ENCODE measurements around the gene ZNF146. TPM values are rescaled to one million over a fixed set of nuclear protein-coding genes. Genes with fewer than 3 reads are reported as not detected.
A peak's percentile ranks its signal among the peaks of the same experiment; 100 is the strongest.

Gene ZNF146
- total and polyA plus RNA-seq, 2 experiments from 2014 or later: 143 to 249 TPM

DNA sequence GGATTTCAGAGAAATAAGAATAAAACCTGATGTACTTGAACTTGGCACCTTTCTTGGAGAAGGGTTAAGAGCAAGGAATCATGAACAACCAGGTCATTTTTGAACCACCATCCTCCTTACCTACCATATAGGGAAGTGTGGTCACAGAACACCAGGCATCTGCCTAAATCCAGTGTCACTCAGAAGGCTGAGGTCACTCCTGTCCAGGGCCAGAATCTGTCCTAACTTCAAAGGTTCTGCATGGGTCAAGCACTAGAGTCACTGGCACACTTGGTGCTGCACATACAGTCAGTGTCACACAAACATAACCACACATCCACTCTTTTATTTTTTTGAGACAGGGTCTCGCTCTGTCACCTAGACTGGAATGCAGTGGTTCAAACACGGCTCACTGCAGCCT, 2.0 kb upstream of the ZNF146 start (continued):
- TF ChIP-seq, protein P1, sequence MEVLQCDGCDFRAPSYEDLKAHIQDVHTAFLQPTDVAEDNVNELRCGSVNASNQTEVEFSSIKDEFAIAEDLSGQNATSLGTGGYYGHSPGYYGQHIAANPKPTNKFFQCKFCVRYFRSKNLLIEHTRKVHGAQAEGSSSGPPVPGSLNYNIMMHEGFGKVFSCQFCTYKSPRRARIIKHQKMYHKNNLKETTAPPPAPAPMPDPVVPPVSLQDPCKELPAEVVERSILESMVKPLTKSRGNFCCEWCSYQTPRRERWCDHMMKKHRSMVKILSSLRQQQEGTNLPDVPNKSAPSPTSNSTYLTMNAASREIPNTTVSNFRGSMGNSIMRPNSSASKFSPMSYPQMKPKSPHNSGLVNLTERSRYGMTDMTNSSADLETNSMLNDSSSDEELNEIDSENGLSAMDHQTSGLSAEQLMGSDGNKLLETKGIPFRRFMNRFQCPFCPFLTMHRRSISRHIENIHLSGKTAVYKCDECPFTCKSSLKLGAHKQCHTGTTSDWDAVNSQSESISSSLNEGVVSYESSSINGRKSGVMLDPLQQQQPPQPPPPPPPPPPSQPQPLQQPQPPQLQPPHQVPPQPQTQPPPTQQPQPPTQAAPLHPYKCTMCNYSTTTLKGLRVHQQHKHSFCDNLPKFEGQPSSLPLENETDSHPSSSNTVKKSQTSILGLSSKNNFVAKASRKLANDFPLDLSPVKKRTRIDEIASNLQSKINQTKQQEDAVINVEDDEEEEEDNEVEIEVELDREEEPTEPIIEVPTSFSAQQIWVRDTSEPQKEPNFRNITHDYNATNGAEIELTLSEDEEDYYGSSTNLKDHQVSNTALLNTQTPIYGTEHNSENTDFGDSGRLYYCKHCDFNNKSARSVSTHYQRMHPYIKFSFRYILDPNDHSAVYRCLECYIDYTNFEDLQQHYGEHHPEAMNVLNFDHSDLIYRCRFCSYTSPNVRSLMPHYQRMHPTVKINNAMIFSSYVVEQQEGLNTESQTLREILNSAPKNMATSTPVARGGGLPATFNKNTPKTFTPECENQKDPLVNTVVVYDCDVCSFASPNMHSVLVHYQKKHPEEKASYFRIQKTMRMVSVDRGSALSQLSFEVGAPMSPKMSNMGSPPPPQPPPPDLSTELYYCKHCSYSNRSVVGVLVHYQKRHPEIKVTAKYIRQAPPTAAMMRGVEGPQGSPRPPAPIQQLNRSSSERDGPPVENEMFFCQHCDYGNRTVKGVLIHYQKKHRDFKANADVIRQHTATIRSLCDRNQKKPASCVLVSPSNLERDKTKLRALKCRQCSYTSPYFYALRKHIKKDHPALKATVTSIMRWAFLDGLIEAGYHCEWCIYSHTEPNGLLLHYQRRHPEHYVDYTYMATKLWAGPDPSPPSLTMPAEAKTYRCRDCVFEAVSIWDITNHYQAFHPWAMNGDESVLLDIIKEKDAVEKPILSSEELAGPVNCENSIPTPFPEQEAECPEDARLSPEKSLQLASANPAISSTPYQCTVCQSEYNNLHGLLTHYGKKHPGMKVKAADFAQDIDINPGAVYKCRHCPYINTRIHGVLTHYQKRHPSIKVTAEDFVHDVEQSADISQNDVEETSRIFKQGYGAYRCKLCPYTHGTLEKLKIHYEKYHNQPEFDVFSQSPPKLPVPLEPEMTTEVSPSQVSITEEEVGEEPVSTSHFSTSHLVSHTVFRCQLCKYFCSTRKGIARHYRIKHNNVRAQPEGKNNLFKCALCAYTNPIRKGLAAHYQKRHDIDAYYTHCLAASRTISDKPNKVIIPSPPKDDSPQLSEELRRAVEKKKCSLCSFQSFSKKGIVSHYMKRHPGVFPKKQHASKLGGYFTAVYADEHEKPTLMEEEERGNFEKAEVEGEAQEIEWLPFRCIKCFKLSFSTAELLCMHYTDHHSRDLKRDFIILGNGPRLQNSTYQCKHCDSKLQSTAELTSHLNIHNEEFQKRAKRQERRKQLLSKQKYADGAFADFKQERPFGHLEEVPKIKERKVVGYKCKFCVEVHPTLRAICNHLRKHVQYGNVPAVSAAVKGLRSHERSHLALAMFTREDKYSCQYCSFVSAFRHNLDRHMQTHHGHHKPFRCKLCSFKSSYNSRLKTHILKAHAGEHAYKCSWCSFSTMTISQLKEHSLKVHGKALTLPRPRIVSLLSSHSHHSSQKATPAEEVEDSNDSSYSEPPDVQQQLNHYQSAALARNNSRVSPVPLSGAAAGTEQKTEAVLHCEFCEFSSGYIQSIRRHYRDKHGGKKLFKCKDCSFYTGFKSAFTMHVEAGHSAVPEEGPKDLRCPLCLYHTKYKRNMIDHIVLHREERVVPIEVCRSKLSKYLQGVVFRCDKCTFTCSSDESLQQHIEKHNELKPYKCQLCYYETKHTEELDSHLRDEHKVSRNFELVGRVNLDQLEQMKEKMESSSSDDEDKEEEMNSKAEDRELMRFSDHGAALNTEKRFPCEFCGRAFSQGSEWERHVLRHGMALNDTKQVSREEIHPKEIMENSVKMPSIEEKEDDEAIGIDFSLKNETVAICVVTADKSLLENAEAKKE (CRISPR knock-in tag; IDR thresholded peaks at IDR 0.05): no peak

DNA sequence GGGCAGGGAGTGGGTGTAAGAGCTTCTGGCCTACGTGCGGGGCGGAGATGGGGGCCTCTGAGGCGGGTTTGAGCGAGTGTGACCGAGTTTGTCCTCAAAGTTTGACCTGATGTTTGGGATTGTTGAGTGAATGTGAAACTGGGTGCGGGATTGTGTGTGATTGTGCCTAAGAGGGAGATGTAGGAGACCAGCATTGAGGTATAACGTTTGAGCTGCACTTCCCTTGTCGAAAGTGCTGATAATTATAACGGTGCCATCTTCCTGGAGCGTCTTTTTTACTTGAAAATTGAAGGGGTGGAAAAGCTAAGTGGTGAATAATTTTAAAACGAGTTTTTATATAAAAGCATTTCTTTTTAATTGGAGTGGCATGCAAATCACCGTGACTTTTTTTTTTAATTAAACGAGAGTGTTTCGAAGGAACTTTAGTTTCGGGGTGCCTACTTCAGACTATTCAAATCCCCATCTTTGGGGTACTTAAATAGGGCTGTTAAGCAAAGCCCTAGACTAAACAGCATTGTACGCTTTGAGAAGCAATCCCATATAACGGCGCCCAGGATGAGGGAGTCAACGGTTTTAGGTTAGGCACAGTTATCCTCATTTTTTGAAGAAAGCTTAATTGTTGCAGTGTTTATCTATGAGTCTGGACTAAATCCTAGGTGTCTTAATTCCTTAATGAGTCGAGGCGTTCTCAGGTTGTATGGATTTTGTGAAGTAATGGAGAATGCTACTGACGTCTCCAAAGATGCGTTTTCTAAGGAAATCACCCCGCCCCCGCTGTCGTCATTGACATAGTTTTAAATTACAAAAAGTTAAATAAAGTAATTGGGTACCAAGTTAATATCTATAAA, 594 bp downstream of the ZNF146 start:
- Histone ChIP-seq H3K4me2 (peak overlapping the region; percentile 89), H4K20me1 (replicated peaks; ENCODE audit: insufficient read depth) (peaks cover 31% of the 10 kb centered on the region), H3K27me3 (ENCODE audit: insufficient read depth) (no peaks in the 10 kb centered on the region), H3K27ac (ENCODE audit: low read depth) (peak overlapping the region; percentile 96), H3K4me3 (peak overlapping the region; percentile 89), H3K9me2 (ENCODE audit: insufficient read depth) (no peaks in the 10 kb centered on the region), H3K36me3 (ENCODE audit: insufficient read depth) (no peaks in the 10 kb centered on the region; the same call in 1 of the 2 replicates), H3K4me1 (ENCODE audit: insufficient read depth) (peaks cover 18% of the 10 kb centered on the region), H2AFZ (no peak overlapping the region), H3K79me2 (replicated peaks; ENCODE audit: insufficient read depth) (peaks cover 61% of the 10 kb centered on the region), H3F3A (replicated peaks; ENCODE audit: low read depth) (no peaks in the 10 kb centered on the region)
- Mint-ChIP-seq H3K27me3 (ENCODE audit: insufficient read depth, low read depth, poor library complexity) (no peaks in the 10 kb centered on the region), H3K36me3 (ENCODE audit: low read depth) (peaks cover 23% of the 10 kb centered on the region), H3K4me3 (no peak overlapping the region), H3K4me1 (peaks cover 15% of the 10 kb centered on the region), H3K9me3 (no peaks in the 10 kb centered on the region), H3K27ac (peak overlapping the region; percentile 94; the same call in 1 of the 2 replicates)
- peak; percentile 63; the same call in 1 of the 2 replicates for TF ChIP-seq CREB1 (CRISPR knock-in tag; IDR thresholded peaks at IDR 0.05; ENCODE audit: low read depth)
- TF ChIP-seq NANOG (IDR thresholded peaks at IDR 0.05; ENCODE audit: borderline replicate concordance): no peak
- TF ChIP-seq ZNF331 (CRISPR knock-in tag; IDR thresholded peaks at IDR 0.05; ENCODE audit: low read depth): no peak
- DNase-seq (ENCODE audit: low spot score) (peak; percentile 51), ATAC-seq (no peak)

Measured in GM23338 (cell line).